Measurements from ENCODE around the gene ASAP2. TPM values are rescaled to one million over a fixed set of nuclear protein-coding genes. Genes with fewer than 3 reads are reported as not detected.

The ASAP2 gene
- total RNA-seq, 1 donor from 2014 or later, result 49.6 TPM

GRCh38 chr2:9313443-9313842, 106.8 kb downstream of the ASAP2 start:
- Mint-ChIP-seq H3K9me3 (ENCODE audit: unreplicated experiment) (peaks cover 1% of the 10 kb centered on the region), H3K36me3 (ENCODE audit: unreplicated experiment) (peaks cover 5% of the 10 kb centered on the region), H3K27ac (ENCODE audit: unreplicated experiment) (no peak overlapping the region), H3K4me1 (ENCODE audit: low read depth, unreplicated experiment) (peaks cover 11% of the 10 kb centered on the region), H3K4me3 (ENCODE audit: unreplicated experiment) (no peak overlapping the region), H3K27me3 (ENCODE audit: unreplicated experiment) (peaks cover 2% of the 10 kb centered on the region)
- TF ChIP-seq, protein P1, sequence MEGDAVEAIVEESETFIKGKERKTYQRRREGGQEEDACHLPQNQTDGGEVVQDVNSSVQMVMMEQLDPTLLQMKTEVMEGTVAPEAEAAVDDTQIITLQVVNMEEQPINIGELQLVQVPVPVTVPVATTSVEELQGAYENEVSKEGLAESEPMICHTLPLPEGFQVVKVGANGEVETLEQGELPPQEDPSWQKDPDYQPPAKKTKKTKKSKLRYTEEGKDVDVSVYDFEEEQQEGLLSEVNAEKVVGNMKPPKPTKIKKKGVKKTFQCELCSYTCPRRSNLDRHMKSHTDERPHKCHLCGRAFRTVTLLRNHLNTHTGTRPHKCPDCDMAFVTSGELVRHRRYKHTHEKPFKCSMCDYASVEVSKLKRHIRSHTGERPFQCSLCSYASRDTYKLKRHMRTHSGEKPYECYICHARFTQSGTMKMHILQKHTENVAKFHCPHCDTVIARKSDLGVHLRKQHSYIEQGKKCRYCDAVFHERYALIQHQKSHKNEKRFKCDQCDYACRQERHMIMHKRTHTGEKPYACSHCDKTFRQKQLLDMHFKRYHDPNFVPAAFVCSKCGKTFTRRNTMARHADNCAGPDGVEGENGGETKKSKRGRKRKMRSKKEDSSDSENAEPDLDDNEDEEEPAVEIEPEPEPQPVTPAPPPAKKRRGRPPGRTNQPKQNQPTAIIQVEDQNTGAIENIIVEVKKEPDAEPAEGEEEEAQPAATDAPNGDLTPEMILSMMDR (IDR thresholded peaks at IDR 0.05; ENCODE audit: partially characterized antibody, unreplicated experiment), result no peak
- no peak for DNase-seq

DNA sequence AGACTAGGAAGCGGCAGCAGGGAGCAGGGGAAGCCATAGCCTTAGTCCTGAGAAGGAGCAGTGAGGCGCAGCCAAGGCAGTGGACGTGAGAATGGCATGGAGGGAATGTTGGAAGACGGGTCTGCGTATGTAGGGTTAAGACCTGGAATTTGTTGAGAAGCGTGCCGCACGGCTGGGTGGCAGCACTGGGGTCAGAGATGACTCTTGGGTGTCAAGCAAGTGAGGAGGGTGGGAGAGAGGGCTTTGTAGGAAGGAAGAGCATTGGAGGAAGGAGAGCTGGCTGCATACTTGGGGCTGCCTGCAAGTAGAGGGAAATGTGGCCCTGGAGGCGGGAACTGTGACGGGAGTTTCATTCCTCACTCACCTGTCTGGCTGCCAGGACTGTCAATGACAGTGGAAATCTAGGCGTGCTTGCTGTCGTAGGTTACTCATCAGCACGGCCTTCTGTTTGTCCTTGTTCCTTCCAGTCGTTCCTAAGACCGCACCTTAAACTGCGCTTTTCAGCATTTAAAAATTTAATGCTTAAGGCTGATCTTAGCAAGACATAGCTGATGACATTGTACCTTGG, 108.8 kb downstream of the ASAP2 start:
- H3K4me1 Mint-ChIP-seq (ENCODE audit: low read depth, unreplicated experiment), result peaks cover 4% of the 10 kb centered on the region
- peaks cover 1% of the 10 kb centered on the region for H3K9me3 Mint-ChIP-seq (ENCODE audit: unreplicated experiment)
- DNase-seq, result no peak
- no peak overlapping the region for H3K4me3 Mint-ChIP-seq (ENCODE audit: unreplicated experiment)
- TF ChIP-seq, protein P1 (IDR thresholded peaks at IDR 0.05; ENCODE audit: partially characterized antibody, unreplicated experiment), result no peak
- H3K27ac Mint-ChIP-seq (ENCODE audit: unreplicated experiment), result no peak overlapping the region
- peaks cover 5% of the 10 kb centered on the region for H3K36me3 Mint-ChIP-seq (ENCODE audit: unreplicated experiment)
- peaks cover 2% of the 10 kb centered on the region for H3K27me3 Mint-ChIP-seq (ENCODE audit: unreplicated experiment)

DNA sequence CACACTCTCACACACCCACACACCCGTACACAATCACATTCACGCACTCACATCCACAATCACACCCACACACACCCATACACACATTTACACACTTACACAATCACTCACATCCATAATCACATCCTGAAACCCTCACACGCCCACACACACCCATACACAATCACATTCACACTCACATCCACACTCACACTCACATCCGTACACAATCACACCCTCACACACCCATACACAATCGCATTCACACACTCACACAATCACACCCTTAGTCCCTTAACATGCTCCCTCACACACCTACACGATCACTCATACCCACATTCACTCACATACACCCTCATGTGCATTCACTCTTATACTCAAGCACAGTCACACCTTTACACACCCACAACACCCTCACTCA, 110.9 kb downstream of the ASAP2 start:
- Mint-ChIP-seq H3K9me3 (ENCODE audit: unreplicated experiment) (peaks cover 1% of the 10 kb centered on the region), H3K27ac (ENCODE audit: unreplicated experiment) (no peak overlapping the region), H3K36me3 (ENCODE audit: unreplicated experiment) (peaks cover 8% of the 10 kb centered on the region), H3K27me3 (ENCODE audit: unreplicated experiment) (no peaks in the 10 kb centered on the region), H3K4me1 (ENCODE audit: low read depth, unreplicated experiment) (no peaks in the 10 kb centered on the region), H3K4me3 (ENCODE audit: unreplicated experiment) (no peak overlapping the region)
- no peak for DNase-seq
- TF ChIP-seq, protein P1 (IDR thresholded peaks at IDR 0.05; ENCODE audit: partially characterized antibody, unreplicated experiment), result no peak

GRCh38 chr2:9318461-9319337, 112.1 kb downstream of the ASAP2 start:
- Mint-ChIP-seq H3K4me3 (ENCODE audit: unreplicated experiment) (no peak overlapping the region), H3K27ac (ENCODE audit: unreplicated experiment) (no peak overlapping the region), H3K4me1 (ENCODE audit: low read depth, unreplicated experiment) (no peaks in the 10 kb centered on the region), H3K36me3 (ENCODE audit: unreplicated experiment) (peaks cover 12% of the 10 kb centered on the region), H3K9me3 (ENCODE audit: unreplicated experiment) (peaks cover 3% of the 10 kb centered on the region), H3K27me3 (ENCODE audit: unreplicated experiment) (no peaks in the 10 kb centered on the region)
- TF ChIP-seq, protein P1 (IDR thresholded peaks at IDR 0.05; ENCODE audit: partially characterized antibody, unreplicated experiment), result no peak
- DNase-seq, result no peak

DNA sequence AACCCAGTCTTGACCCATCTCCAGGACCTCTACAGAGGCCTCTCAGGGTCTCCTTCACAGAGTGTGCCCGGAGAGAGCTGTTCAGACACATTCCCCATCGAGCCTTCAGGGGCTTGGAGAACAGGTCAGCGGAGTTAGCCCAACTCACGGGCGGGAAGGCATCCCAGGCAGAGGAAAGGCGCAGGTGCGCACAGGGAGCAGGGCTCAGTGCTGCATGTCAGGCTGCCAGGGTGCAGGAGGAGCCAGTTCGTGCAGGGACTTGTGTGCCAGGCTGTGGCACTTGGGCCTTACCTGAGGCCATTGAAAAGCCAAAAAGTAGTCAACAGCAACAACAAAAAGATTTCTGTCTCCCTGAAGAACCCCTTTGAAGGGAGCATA, 112.7 kb downstream of the ASAP2 start:
- H3K4me3 Mint-ChIP-seq (ENCODE audit: unreplicated experiment), result no peak overlapping the region
- peaks cover 12% of the 10 kb centered on the region for H3K36me3 Mint-ChIP-seq (ENCODE audit: unreplicated experiment)
- no peaks in the 10 kb centered on the region for H3K4me1 Mint-ChIP-seq (ENCODE audit: low read depth, unreplicated experiment)
- no peak for DNase-seq
- no peaks in the 10 kb centered on the region for H3K27me3 Mint-ChIP-seq (ENCODE audit: unreplicated experiment)
- no peak overlapping the region for H3K27ac Mint-ChIP-seq (ENCODE audit: unreplicated experiment)
- TF ChIP-seq, protein P1 (IDR thresholded peaks at IDR 0.05; ENCODE audit: partially characterized antibody, unreplicated experiment), result no peak
- H3K9me3 Mint-ChIP-seq (ENCODE audit: unreplicated experiment), result peaks cover 3% of the 10 kb centered on the region
